Neural progenitor cell (in vitro differentiated cells): ENCODE results near the gene NELFB.

Experiments used
- CTCF ChIP-seq: fragments of 200-600 bp; sonication (generic); IDR thresholded peaks from 2 replicates; pipeline ENCODE4 v1.5.1; 2017; ENCODE audit warnings: antibody characterized with exemption, mild to moderate bottlenecking
- EZH2 ChIP-seq: fragments of 200-600 bp; sonication (generic); IDR thresholded peaks from 2 replicates; pipeline ENCODE4 v1.6.1; 2017; ENCODE audit warnings: antibody characterized with exemption, mild to moderate bottlenecking, moderate library complexity

GRCh38 chr9:137216188-137216965, 38.8 kb upstream of the NELFB start:
- no peak for TF ChIP-seq EZH2
- no peak for TF ChIP-seq CTCF
